Subcutaneous adipose tissue (tissue), 4 donors: ENCODE results near the gene CERS5. TPM values are rescaled to one million over a fixed set of nuclear protein-coding genes. Genes with fewer than 3 reads are reported as not detected.

Experiments
- total RNA-seq, 4 donors: library from RNA; depleted of rRNA; stranded (reverse); fragments of >200 nt; gene quantifications; one replicate each; pipeline ENCODE4 v1.1.0, GENCODE V29; 2016
- TF ChIP-seq, protein P1 (sequence below): fragments of 450-650 bp; IDR thresholded peaks from one replicate; pipeline ENCODE4 v1.5.1; 2016; ENCODE audit warnings: low read depth, mild to moderate bottlenecking, control low read depth, antibody characterized with exemption, moderate library complexity

The CERS5 gene
- total RNA-seq, 4 donors from 2014 or later, result 20.9 to 33.7 (median 27.0) TPM

GRCh38 chr12:50174971-50175715, 8.0 kb upstream of the CERS5 start:
- TF ChIP-seq, protein P1, sequence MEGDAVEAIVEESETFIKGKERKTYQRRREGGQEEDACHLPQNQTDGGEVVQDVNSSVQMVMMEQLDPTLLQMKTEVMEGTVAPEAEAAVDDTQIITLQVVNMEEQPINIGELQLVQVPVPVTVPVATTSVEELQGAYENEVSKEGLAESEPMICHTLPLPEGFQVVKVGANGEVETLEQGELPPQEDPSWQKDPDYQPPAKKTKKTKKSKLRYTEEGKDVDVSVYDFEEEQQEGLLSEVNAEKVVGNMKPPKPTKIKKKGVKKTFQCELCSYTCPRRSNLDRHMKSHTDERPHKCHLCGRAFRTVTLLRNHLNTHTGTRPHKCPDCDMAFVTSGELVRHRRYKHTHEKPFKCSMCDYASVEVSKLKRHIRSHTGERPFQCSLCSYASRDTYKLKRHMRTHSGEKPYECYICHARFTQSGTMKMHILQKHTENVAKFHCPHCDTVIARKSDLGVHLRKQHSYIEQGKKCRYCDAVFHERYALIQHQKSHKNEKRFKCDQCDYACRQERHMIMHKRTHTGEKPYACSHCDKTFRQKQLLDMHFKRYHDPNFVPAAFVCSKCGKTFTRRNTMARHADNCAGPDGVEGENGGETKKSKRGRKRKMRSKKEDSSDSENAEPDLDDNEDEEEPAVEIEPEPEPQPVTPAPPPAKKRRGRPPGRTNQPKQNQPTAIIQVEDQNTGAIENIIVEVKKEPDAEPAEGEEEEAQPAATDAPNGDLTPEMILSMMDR, result no peak

- TF ChIP-seq, protein P1, result no peak
These were observed 445 bp downstream of the CERS5 start for GRCh38 chr12:50166799-50167048.

GRCh38 chr12:50164963-50165362, 2.2 kb downstream of the CERS5 start:
- TF ChIP-seq, protein P1, result no peak

- TF ChIP-seq, protein P1, result no peak
These were observed 4.9 kb downstream of the CERS5 start for GRCh38 chr12:50162230-50162629.

DNA sequence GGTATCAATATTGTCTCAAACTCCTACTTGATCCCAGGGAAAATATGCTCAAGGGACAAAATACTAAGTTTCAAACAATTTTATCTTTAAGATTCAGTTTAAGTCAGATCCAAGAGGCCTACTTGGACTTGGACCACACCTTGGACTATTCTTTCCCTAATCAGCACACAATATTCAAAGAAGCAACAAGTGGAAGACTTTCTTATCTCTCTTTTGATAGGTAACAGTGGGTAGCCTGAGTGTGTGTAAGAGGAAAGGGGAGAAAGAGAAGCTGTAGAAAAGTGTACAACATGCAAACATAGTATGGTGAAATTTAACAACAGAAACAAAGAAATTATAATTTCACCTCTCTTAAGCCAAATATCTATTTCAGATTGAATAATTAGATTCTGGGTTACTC, 6.5 kb downstream of the CERS5 start:
- TF ChIP-seq, protein P1, result no peak

- TF ChIP-seq, protein P1, result no peak
These were observed 9.9 kb downstream of the CERS5 start for GRCh38 chr12:50157259-50157658.

DNA sequence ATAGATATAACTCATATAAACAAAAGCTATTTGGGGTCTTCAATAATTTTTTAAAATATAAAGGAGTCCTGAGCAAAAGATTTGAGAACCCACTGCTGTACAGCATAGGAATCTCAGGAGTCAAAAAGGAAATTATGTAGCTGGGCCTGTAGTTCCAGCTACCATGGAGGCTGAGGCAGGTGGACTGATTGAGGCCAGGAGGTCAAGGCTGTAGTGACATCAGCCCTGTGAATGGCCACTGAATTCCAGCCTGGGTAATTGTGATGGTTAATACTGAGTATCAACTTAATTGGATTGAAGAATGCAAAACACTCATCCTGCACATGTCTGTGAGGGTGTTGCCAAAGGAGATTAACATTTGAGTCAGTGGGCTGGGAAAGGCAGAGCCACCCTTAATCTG, 10.5 kb downstream of the CERS5 start:
- TF ChIP-seq, protein P1, result no peak
